Measurements from ENCODE around the gene FAM98C.

The FAM98C gene

DNA sequence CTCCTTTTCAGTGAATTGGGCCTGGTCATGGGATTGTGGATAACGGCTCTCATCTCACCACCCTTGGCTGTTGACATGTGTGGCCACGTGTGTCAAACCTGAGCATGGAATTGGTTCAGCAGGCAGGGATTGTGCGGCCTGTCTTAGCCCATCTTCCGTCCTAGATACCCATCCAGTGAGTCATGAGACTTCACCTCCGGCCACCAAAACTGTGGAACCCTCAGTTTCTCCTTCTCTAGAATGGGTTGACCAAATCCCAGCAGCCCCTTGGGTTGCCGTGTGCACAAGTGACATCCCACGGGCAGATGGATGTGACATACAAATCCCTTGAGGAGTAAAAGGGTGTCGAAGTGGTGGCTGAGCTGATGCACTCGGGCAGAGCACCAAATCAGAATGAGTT is 21.8 kb upstream of the FAM98C start:
- no peak for DNase-seq

GRCh38 chr19:38383184-38383583 is 19.7 kb upstream of the FAM98C start:
- no peak for DNase-seq

DNA sequence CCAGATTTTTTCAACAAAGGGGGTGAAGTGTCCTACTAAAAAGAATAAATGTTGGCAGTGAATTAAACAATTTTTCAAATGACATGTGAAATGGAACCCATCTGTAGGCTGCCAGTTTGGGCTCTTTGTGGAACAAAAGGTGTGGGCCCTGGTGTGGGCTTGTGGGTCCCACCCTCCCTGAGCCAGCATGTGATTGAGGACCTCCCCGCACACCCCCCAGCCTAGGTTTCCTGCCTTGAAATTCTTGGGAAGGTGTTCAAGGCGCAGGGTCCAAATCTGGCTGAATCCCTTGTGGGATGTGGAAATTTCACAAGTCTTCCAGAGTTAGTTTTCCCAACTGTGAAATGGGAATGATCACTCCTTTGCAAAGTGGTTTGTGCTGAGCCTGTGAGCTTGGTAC is 19.1 kb upstream of the FAM98C start:
- DNase-seq, result no peak

GRCh38 chr19:38384209-38385027 is 18.5 kb upstream of the FAM98C start:
- DNase-seq, result no peak

DNA sequence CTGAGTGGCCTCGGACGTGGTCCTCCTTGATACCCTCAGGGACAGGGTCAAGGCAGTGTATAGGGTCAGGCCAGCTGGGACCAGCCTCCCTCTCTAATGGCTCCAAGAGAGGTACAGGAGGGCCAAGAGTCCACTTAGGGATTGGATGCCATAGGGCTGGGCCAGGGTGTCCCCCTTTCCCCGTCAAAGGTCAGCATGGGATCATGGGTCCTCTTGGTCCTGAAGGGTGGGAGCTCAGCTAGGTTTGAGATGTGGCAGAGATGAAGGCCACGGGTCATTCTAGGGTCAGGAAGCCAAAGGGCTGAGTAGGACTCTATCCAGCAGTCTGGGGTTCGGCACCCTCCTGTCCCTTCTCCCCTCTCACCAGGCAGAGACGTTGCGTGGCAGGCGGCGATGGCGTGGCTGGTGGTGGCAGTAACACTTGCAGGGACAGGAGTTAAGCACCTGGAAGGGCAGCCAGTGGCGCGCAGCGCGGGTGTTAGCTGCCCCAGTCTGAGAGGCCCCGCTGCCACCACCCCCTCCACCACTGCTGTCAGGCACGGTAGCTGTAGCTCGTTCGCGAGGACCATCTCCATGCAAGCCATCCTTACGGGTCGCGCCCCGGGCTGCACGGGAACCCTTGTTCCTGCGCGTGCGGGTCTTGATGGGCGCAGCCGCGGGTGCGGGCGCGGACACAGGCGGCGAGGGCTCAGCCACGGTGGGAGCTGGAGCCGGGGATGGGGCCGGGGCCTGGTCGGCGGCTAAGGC is 17.7 kb upstream of the FAM98C start:
- no peak for DNase-seq

- no peak for DNase-seq
Measured at GRCh38 chr19:38385804-38386257, 17.1 kb upstream of the FAM98C start.

- DNase-seq, result no peak
Measured at GRCh38 chr19:38386300-38386970, 16.5 kb upstream of the FAM98C start.

- DNase-seq, result no peak
Measured at GRCh38 chr19:38386971-38387549, 15.8 kb upstream of the FAM98C start.

GRCh38 chr19:38387550-38388348 is 15.1 kb upstream of the FAM98C start, which contains the start of gene GGN:
TSS of gene GGN (minus strand) at chr19:38388034. CDS start at chr19:38387261, 773 bp downstream.
- peak; percentile 82 for DNase-seq

- DNase-seq, result peak; percentile 82
Measured at GRCh38 chr19:38388349-38389100, 14.4 kb upstream of the FAM98C start, which contains the start of gene SPRED3. TSS of gene SPRED3 (plus strand) at chr19:38388697. CDS start at chr19:38390303, 1,606 bp downstream.

DNA sequence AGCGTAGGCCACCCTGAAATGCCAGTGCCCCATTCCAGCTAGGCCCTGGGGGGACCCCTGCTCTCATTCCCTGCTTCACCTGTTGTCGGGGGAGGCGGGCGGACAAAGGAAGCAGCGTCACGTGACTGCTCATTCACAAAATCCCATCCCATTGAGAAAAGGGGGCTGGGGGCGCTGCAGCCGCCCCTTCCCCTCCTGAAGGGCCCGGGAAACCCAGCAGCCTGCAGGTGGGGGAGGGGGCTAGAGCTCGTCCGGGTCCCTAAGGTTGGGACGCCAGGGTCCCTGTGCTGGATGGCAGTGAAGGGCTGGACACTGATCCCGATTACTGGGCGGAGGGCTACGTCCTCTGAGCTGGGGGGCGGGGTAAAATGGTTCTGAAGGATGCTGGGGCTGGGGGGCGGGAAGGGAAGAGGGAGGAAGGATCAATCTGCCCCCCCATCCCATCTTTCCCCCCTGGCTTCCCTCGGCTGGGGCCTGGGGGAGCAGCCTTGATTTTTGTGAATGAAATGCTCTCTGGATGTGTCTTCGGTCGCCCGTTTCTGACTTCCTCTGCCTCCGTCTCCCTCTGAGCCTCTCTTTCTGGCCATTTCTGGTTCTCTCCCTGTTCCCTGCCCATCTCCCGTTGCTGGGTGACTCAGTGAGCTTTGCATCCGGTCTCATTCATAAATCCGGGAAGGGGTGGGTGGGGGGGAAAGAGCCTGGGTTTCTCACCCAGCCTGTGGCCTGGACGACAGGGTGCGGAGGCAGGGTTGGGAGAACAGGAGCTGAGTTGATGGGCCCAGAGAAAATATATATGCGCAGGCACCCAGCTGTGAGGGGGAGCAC is 13.6 kb upstream of the FAM98C start:
- DNase-seq, result peak; percentile 32

- no peak for DNase-seq
Measured at GRCh38 chr19:38389957-38390924, 12.7 kb upstream of the FAM98C start.

- DNase-seq, result no peak
Measured at GRCh38 chr19:38391911-38392464, 10.9 kb upstream of the FAM98C start.

- no peak for DNase-seq
Measured at GRCh38 chr19:38392707-38393308, 10.1 kb upstream of the FAM98C start.

- no peak for DNase-seq
Measured at GRCh38 chr19:38394488-38394887, 8.4 kb upstream of the FAM98C start.

DNA sequence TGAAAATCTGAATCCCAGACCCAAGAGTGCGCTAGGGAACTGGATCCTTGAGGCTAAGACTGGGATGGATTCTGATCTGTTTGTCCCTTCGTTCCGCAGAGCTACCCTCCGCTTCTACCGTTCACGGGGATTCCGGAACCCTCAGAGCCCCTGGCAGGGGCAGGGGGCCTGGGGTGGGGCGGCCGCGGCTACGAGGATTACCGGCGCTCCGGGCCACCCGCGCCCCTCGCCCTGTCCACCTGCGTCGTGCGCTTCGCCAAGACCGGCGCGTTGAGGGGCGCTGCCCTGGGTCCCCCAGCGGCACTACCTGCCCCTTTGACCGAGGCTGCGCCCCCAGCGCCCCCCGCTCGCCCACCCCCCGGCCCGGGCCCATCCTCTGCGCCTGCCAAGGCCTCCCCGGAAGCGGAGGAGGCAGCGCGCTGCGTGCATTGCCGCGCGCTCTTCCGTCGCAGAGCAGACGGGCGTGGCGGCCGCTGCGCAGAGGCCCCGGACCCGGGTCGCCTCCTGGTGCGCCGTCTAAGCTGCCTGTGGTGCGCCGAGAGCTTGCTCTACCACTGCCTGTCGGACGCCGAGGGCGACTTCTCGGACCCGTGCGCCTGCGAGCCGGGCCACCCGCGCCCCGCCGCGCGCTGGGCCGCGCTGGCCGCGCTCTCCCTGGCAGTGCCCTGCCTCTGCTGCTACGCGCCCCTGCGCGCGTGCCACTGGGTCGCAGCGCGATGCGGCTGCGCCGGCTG is 7.3 kb upstream of the FAM98C start:
- DNase-seq, result no peak

DNA sequence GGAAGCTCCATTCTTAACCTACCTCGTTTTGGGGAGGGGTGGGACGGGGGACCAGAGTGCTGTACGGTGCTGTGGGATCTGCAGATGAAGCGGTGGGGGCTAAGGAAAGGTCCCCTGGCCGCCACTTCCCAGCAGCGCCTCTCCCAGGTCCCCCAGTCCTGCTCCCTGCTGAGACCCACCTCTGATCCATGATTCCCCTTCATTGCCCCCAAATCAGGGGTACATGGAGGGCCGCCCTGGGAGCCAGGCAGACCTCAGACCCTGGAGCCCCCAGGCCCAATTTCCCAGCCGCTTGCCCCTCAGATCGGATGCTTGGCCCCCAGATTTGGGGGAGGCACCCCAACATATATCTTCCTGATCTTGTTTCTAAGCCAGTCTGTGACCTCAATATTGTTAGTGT is 3.8 kb upstream of the FAM98C start:
- DNase-seq, result no peak

DNA sequence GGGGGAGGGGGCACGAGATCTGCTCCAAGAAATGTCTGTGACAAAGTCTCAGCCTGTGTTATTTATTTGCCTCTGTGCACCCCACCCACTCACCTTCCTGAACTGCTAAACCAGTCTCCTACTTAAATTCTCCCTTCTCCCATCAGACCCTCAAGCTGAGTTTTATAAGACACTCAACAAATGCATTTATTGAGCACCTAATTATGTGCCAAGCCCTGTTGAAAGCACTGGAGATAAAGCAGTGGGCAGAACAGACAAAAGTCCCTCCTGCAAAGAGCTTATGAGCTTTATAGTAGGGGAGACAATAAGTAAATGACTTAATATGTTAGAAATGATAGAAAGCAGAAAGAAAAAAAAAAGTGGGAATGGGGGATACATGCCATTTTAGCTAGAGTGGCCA is 3.4 kb upstream of the FAM98C start:
- no peak for DNase-seq
